Measurements from ENCODE around the gene POLR3B. TPM values are rescaled to one million over a fixed set of nuclear protein-coding genes. Genes with fewer than 3 reads are reported as not detected.

The POLR3B gene
- total RNA-seq, 1 donor from 2014 or later, result 9.6 TPM

DNA sequence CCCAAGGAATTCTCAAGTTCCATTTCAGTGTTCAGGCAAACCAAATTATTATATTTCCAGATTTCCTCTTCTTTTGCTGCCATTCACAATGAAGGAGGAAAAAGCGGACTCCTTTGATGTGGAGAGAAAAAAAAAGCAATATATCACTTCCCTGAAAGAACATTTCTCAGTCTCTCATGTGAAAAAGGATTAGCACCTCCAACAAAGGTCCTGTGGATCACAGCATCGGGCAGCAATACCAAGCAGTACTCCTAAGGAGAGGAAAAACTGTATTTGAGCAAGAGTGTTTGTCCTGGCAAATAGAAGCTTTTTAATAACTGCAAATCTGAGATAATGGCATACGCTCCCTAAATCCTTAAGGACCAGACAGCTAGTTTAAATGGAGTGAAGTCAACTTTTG lies 131.3 kb downstream of the POLR3B start:
- Histone ChIP-seq H3K27me3 (ENCODE audit: low read depth) (no peaks in the 10 kb centered on the region), H3K36me3 (no peaks in the 10 kb centered on the region), H3K27ac (no peak overlapping the region), H3K4me3 (no peak overlapping the region), H3K4me1 (no peaks in the 10 kb centered on the region), H3K9me3 (no peaks in the 10 kb centered on the region)
- TF ChIP-seq, protein P1, sequence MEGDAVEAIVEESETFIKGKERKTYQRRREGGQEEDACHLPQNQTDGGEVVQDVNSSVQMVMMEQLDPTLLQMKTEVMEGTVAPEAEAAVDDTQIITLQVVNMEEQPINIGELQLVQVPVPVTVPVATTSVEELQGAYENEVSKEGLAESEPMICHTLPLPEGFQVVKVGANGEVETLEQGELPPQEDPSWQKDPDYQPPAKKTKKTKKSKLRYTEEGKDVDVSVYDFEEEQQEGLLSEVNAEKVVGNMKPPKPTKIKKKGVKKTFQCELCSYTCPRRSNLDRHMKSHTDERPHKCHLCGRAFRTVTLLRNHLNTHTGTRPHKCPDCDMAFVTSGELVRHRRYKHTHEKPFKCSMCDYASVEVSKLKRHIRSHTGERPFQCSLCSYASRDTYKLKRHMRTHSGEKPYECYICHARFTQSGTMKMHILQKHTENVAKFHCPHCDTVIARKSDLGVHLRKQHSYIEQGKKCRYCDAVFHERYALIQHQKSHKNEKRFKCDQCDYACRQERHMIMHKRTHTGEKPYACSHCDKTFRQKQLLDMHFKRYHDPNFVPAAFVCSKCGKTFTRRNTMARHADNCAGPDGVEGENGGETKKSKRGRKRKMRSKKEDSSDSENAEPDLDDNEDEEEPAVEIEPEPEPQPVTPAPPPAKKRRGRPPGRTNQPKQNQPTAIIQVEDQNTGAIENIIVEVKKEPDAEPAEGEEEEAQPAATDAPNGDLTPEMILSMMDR (IDR thresholded peaks at IDR 0.05), result no peak
- intact Hi-C loops (cut with DNase I), result no loop called here
- ATAC-seq (no peak), DNase-seq (no peak)

DNA sequence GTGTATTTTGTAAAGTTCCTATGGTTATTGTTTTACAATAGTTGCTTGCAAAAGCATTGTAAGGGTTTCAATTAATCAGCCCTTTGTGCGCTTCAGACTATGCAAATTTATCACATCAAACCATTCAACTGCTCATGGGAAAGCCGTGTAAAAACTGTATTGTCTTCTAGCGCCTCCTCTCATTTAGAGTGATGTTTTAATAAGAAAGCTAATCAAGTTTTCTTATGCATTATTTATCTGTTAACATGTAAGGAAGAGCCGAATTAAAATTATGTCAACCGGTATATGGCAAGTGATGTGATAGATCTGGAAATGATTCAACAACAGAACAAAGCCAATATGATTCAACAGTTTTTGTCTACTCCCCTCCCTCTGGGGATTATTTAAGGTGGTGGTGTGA lies 132.7 kb downstream of the POLR3B start:
- ATAC-seq, result no peak
- DNase-seq, result no peak
- TF ChIP-seq, protein P1 (IDR thresholded peaks at IDR 0.05), result no peak
- H3K9me3 ChIP-seq, result no peaks in the 10 kb centered on the region
- intact Hi-C loops (cut with DNase I), result no loop called here
- no peak overlapping the region for H3K4me3 ChIP-seq
- no peaks in the 10 kb centered on the region for H3K36me3 ChIP-seq
- no peak overlapping the region for H3K27ac ChIP-seq
- no peaks in the 10 kb centered on the region for H3K27me3 ChIP-seq (ENCODE audit: low read depth)
- H3K4me1 ChIP-seq, result no peaks in the 10 kb centered on the region

DNA sequence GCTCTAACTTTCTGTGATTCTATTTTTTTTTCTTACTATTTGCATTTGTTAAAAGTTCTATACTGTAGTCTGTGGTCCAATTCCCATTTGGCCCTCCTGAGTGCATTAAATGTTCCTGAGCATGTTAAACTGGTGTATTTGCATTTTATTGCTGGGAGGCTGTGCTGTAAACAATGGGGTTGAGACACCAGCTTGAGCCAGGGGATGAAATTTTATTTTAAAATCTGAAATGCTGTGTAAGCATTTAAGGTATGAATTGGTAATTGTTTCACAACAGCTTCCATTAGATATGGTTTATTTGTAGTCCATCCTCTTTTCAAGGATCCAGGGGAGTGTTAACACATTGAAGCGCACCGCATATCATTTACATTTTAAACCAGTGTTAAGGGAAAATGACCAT lies 135.3 kb downstream of the POLR3B start:
- H3K36me3 ChIP-seq, result peaks cover 21% of the 10 kb centered on the region
- H3K4me3 ChIP-seq, result no peak overlapping the region
- no peak for DNase-seq
- no peak overlapping the region for H3K27ac ChIP-seq
- intact Hi-C loops (cut with DNase I), result no loop called here
- TF ChIP-seq, protein P1 (IDR thresholded peaks at IDR 0.05), result no peak
- ATAC-seq, result no peak
- no peaks in the 10 kb centered on the region for H3K27me3 ChIP-seq (ENCODE audit: low read depth)
- no peaks in the 10 kb centered on the region for H3K9me3 ChIP-seq
- H3K4me1 ChIP-seq, result no peaks in the 10 kb centered on the region

DNA sequence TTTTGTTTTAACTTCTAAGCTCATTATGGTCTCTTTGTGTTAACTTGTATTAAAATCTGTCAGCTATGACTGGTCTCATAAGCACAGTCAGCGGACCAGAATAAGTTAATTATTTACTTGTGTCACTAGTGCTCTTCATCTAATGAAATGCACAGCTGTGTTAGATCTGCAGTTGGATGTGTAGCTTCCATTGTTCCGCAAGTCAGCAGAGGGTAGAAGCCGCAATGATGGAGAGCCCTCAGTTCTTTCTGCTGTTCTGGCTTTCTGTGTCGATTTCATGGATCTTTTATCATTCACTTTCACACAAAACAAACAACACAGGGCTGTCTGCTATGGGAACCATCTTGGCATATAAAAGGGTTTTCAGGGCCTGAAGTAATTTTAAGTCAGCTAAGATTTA lies 136.0 kb downstream of the POLR3B start:
- H3K4me1 ChIP-seq, result no peaks in the 10 kb centered on the region
- no peak overlapping the region for H3K27ac ChIP-seq

DNA sequence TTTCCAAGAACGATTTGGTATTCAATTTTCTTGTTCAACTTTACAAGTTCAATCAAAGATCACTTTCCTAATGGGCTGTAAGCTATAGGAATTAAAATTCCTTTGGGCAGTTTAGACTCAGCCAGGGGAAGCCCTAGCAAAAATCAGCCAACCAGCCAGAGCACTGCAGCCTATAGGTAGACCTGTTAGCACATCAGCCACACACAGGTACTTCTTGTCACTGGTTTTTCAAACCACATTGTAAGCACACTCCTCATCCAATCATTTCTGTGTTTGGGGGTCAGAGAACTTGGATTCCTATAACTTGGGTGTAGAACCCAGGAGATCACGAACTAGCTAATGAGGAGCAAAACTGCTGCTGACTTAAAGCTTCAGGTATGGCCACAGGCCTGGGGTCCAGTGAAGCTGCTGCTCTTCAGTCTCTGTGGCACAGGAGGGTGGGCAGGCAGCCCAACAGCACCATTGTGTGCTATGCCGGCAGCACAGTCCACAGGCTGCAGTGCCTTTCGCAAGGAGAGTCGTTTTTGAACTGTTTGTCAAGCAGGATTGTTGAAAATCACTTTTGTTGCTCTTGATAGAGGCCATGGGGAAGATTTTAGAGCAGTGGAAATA lies 137.9 kb downstream of the POLR3B start:
- H3K27ac ChIP-seq, result no peak overlapping the region
- no peaks in the 10 kb centered on the region for H3K4me1 ChIP-seq
- DNase-seq, result no peak
- no peak for ATAC-seq
- H3K9me3 ChIP-seq, result no peaks in the 10 kb centered on the region
- intact Hi-C loops (cut with DNase I), result no loop called here
- H3K36me3 ChIP-seq, result peaks cover 41% of the 10 kb centered on the region
- no peak overlapping the region for H3K4me3 ChIP-seq
- TF ChIP-seq, protein P1 (IDR thresholded peaks at IDR 0.05), result no peak
- no peaks in the 10 kb centered on the region for H3K27me3 ChIP-seq (ENCODE audit: low read depth)

More for the DNA sequence above, 136.0 kb downstream of the POLR3B start:
- H3K36me3 ChIP-seq, result peaks cover 24% of the 10 kb centered on the region
- TF ChIP-seq, protein P1 (IDR thresholded peaks at IDR 0.05), result no peak
- H3K4me3 ChIP-seq, result no peak overlapping the region
- H3K9me3 ChIP-seq, result no peaks in the 10 kb centered on the region
- DNase-seq, result no peak
- intact Hi-C loops (cut with DNase I), result no loop called here
- ATAC-seq, result no peak
- no peaks in the 10 kb centered on the region for H3K27me3 ChIP-seq (ENCODE audit: low read depth)

All from lower lobe of right lung (tissue), 2 donors.